Ascending aorta (tissue), 2 donors: ENCODE data around the gene MICOS13. TPM values are rescaled to one million over a fixed set of nuclear protein-coding genes. Genes with fewer than 3 reads are reported as not detected.

ENCODE experiments used
- DNase-seq, 2 donors: peaks; one replicate each; pipeline ENCODE4 v3.0.0-alpha.2; 2019; ENCODE audit warnings: low spot score in 2 of 2
- H3K27ac ChIP-seq, 2 donors: fragments of 200-600 bp; sonication (generic); one replicate each; pipeline ENCODE4 v1.5.1; 2016 to 2017; ENCODE audit warnings: mild to moderate bottlenecking in 1 of 2
- H3K27me3 ChIP-seq: fragments of 200-600 bp; sonication (generic); one replicate; pipeline ENCODE4 v1.5.1; 2017
- H3K36me3 ChIP-seq, 2 donors: fragments of 200-600 bp; sonication (generic); one replicate each; pipeline ENCODE4 v1.5.1; 2016
- H3K4me1 ChIP-seq, 2 donors: fragments of 200-600 bp; sonication (generic); one replicate each; pipeline ENCODE4 v1.5.1; 2016 to 2017; ENCODE audit warnings: mild to moderate bottlenecking in 1 of 2
- H3K4me3 ChIP-seq, 2 donors: fragments of 200-600 bp; sonication (generic); one replicate each; pipeline ENCODE4 v1.5.1; 2016 to 2017; ENCODE audit warnings: mild to moderate bottlenecking in 1 of 2
- H3K9me3 ChIP-seq, 2 donors: fragments of 200-600 bp; sonication (generic); one replicate each; pipeline ENCODE4 v1.5.1; 2016
- CTCF ChIP-seq, 3 experiments: fragments of 200-600 bp in 2 of 3; fragments of 450-650 bp in 1 of 3; sonication (generic) in 2 of 3; IDR thresholded peaks; one replicate each; pipeline ENCODE4 v1.5.1; 2016 to 2019; ENCODE audit warnings: antibody characterized with exemption in 3 of 3, mild to moderate bottlenecking in 1 of 3, moderate library complexity in 1 of 3
- intact Hi-C: fragments of 100-400 bp; cut with DNase I; formaldehyde crosslinking; loops from one replicate; pipeline ENCODE4 v1.15.1; 2023
- total RNA-seq: library from RNA; depleted of rRNA; stranded (reverse); fragments of >200 nt; gene quantifications from one replicate; pipeline ENCODE4 v1.1.0, GENCODE V29; 2016

MICOS13 gene
- total RNA-seq, 1 donor from 2014 or later = 75.6 TPM

- intact Hi-C loops = no loop called here
- Histone ChIP-seq H3K27me3 (no peaks in the 10 kb centered on the region), H3K9me3 (no peaks in the 10 kb centered on the region), H3K4me3 (no peak overlapping the region), H3K4me1 (no peaks in the 10 kb centered on the region), H3K36me3 (peaks cover 99 to 100% of the 10 kb centered on the region in 2 donors), H3K27ac (no peak overlapping the region)
- no peak for DNase-seq
- TF ChIP-seq CTCF (IDR thresholded peaks at IDR 0.05) = no peak
Measured at GRCh38 chr19:5664515-5664914, 15.8 kb downstream of the MICOS13 start.

GRCh38 chr19:5663904-5664303, 16.4 kb downstream of the MICOS13 start:
- Histone ChIP-seq H3K27ac (no peak overlapping the region), H3K9me3 (no peaks in the 10 kb centered on the region), H3K27me3 (no peaks in the 10 kb centered on the region), H3K4me1 (no peaks in the 10 kb centered on the region), H3K36me3 (peaks cover 98 to 99% of the 10 kb centered on the region in 2 donors), H3K4me3 (no peak overlapping the region)
- intact Hi-C loops = no loop called here
- no peak for DNase-seq
- no peak for TF ChIP-seq CTCF (IDR thresholded peaks at IDR 0.05)

- Histone ChIP-seq H3K27me3 (no peaks in the 10 kb centered on the region), H3K36me3 (peaks cover 96 to 100% of the 10 kb centered on the region in 2 donors), H3K4me1 (no peaks in the 10 kb centered on the region), H3K27ac (no peak overlapping the region), H3K9me3 (no peaks in the 10 kb centered on the region), H3K4me3 (no peak overlapping the region)
- no peak for TF ChIP-seq CTCF (IDR thresholded peaks at IDR 0.05)
- intact Hi-C loops = no loop called here
- DNase-seq = no peak
Measured at GRCh38 chr19:5661483-5661882, 18.8 kb downstream of the MICOS13 start.

GRCh38 chr19:5655412-5655811, 24.9 kb downstream of the MICOS13 start:
- H3K4me3 ChIP-seq = no peak overlapping the region
- no peaks in the 10 kb centered on the region for H3K9me3 ChIP-seq
- TF ChIP-seq CTCF (IDR thresholded peaks at IDR 0.05) = no peak
- H3K4me1 ChIP-seq = no peaks in the 10 kb centered on the region
- no peak overlapping the region for H3K27ac ChIP-seq
- no peaks in the 10 kb centered on the region for H3K27me3 ChIP-seq
- DNase-seq = no peak
- intact Hi-C loops = no loop called here
- peaks cover 94 to 98% of the 10 kb centered on the region in 2 donors for H3K36me3 ChIP-seq

GRCh38 chr19:5654931-5655330, 25.4 kb downstream of the MICOS13 start:
- Histone ChIP-seq H3K4me3 (no peak overlapping the region), H3K9me3 (no peaks in the 10 kb centered on the region), H3K27me3 (no peaks in the 10 kb centered on the region), H3K36me3 (peaks cover 94 to 98% of the 10 kb centered on the region in 2 donors), H3K27ac (no peak overlapping the region), H3K4me1 (no peaks in the 10 kb centered on the region)
- no peak for TF ChIP-seq CTCF (IDR thresholded peaks at IDR 0.05)
- intact Hi-C loops = no loop called here
- DNase-seq = no peak

GRCh38 chr19:5652261-5652660, 28.1 kb downstream of the MICOS13 start:
- H3K27ac ChIP-seq = no peak overlapping the region
- DNase-seq = no peak
- intact Hi-C loops = no loop called here
- peaks cover 83 to 88% of the 10 kb centered on the region in 2 donors for H3K36me3 ChIP-seq
- no peak for TF ChIP-seq CTCF (IDR thresholded peaks at IDR 0.05)
- no peaks in the 10 kb centered on the region for H3K9me3 ChIP-seq
- no peaks in the 10 kb centered on the region for H3K4me1 ChIP-seq
- no peaks in the 10 kb centered on the region for H3K27me3 ChIP-seq
- H3K4me3 ChIP-seq = no peak overlapping the region
